Measurements from ENCODE around the gene CASP5. TPM values are rescaled to one million over a fixed set of nuclear protein-coding genes. Genes with fewer than 3 reads are reported as not detected.
"Not testable (repeated sequence)": the region's sequence is repeated elsewhere in the genome, so short reads cannot be mapped to it uniquely, and the experiment has no call there.

CASP5 gene
- total RNA-seq, 1 donor from 2014 or later, result not detected

- Histone ChIP-seq H3K27me3 (no peaks in the 10 kb centered on the region), H3K27ac (no peak overlapping the region), H3K79me2 (ENCODE audit: low read depth) (no peaks in the 10 kb centered on the region), H3K36me3 (no peaks in the 10 kb centered on the region), H2AFZ (replicated peaks) (no peak overlapping the region), H3K4me3 (no peak overlapping the region), H3K9me3 (ENCODE audit: low read depth) (no peaks in the 10 kb centered on the region), H3K4me2 (no peak overlapping the region), H4K20me1 (ENCODE audit: low read depth) (no peaks in the 10 kb centered on the region), H3F3A (ENCODE audit: low read depth) (no peaks in the 10 kb centered on the region), H3K4me1 (no peaks in the 10 kb centered on the region), H3K9ac (no peak overlapping the region)
- no peaks in the 10 kb centered on the region for H3K27me3 Mint-ChIP-seq (ENCODE audit: insufficient read depth, low read depth)
- DNase-seq (ENCODE audit: low spot score), result no peak
- no peaks in the 10 kb centered on the region for H3K36me3 Mint-ChIP-seq
- no peaks in the 10 kb centered on the region for H3K4me1 Mint-ChIP-seq
- H3K9me3 Mint-ChIP-seq, result no peaks in the 10 kb centered on the region
- TF ChIP-seq EZH2phosphoT487 (IDR thresholded peaks at IDR 0.05) (no peak), EZH2 (IDR thresholded peaks at IDR 0.05) (no peak), CTCF (IDR thresholded peaks at IDR 0.05) (no peak)
- no peak overlapping the region for H3K4me3 Mint-ChIP-seq
- no peak overlapping the region for H3K27ac Mint-ChIP-seq
These were observed 24.1 kb upstream of the CASP5 start for GRCh38 chr11:105046898-105047579.

- H3K4me1 ChIP-seq, result no peaks in the 10 kb centered on the region
- no peak overlapping the region for H3K27ac ChIP-seq
- Mint-ChIP-seq H3K4me3 (no peak overlapping the region), H3K9me3 (no peaks in the 10 kb centered on the region), H3K4me1 (no peaks in the 10 kb centered on the region), H3K27ac (no peak overlapping the region), H3K27me3 (ENCODE audit: insufficient read depth, low read depth) (no peaks in the 10 kb centered on the region), H3K36me3 (no peaks in the 10 kb centered on the region)
- H3K36me3 ChIP-seq, result no peaks in the 10 kb centered on the region
- no peaks in the 10 kb centered on the region for H3K79me2 ChIP-seq (ENCODE audit: low read depth)
- H3K27me3 ChIP-seq, result no peaks in the 10 kb centered on the region
- H3K4me3 ChIP-seq, result no peak overlapping the region
- H3K4me2 ChIP-seq, result no peak overlapping the region
- no peak overlapping the region for H2AFZ ChIP-seq (replicated peaks)
- TF ChIP-seq CTCF (IDR thresholded peaks at IDR 0.05), result no peak
- TF ChIP-seq EZH2phosphoT487 (IDR thresholded peaks at IDR 0.05), result no peak
- TF ChIP-seq EZH2 (IDR thresholded peaks at IDR 0.05), result no peak
- H3K9ac ChIP-seq, result no peak overlapping the region
- no peaks in the 10 kb centered on the region for H4K20me1 ChIP-seq (ENCODE audit: low read depth)
- no peaks in the 10 kb centered on the region for H3F3A ChIP-seq (ENCODE audit: low read depth)
- H3K9me3 ChIP-seq (ENCODE audit: low read depth), result no peaks in the 10 kb centered on the region
- DNase-seq (ENCODE audit: low spot score), result no peak
These were observed 22.8 kb upstream of the CASP5 start for GRCh38 chr11:105045676-105046296.

- H3K79me2 ChIP-seq (ENCODE audit: low read depth); H3F3A ChIP-seq (ENCODE audit: low read depth); H3K27ac Mint-ChIP-seq; H3K9ac ChIP-seq; H3K27me3 ChIP-seq; H3K4me3 Mint-ChIP-seq; DNase-seq (ENCODE audit: low spot score); H3K36me3 Mint-ChIP-seq; H3K36me3 ChIP-seq; H3K9me3 ChIP-seq (ENCODE audit: low read depth); H3K4me3 ChIP-seq; H3K4me1 Mint-ChIP-seq; H2AFZ ChIP-seq (replicated peaks); H3K27me3 Mint-ChIP-seq (ENCODE audit: insufficient read depth, low read depth); H3K4me2 ChIP-seq; H3K4me1 ChIP-seq; H3K9me3 Mint-ChIP-seq; H3K27ac ChIP-seq; H4K20me1 ChIP-seq (ENCODE audit: low read depth): not testable (repeated sequence)
These were observed 21.9 kb upstream of the CASP5 start, which contains the start of gene CARD16 for GRCh38 chr11:105044557-105045524. Gene CARD16, minus strand, starts transcription at chr11:105045335. Its CDS starts 38 bp downstream, at chr11:105045297.
